ENCODE results near the gene COG3. TPM values are rescaled to one million over a fixed set of nuclear protein-coding genes. Genes with fewer than 3 reads are reported as not detected.

COG3 gene
- total and polyA plus RNA-seq, 2 donors from 2014 or later: 18.0 to 26.0 TPM

DNA sequence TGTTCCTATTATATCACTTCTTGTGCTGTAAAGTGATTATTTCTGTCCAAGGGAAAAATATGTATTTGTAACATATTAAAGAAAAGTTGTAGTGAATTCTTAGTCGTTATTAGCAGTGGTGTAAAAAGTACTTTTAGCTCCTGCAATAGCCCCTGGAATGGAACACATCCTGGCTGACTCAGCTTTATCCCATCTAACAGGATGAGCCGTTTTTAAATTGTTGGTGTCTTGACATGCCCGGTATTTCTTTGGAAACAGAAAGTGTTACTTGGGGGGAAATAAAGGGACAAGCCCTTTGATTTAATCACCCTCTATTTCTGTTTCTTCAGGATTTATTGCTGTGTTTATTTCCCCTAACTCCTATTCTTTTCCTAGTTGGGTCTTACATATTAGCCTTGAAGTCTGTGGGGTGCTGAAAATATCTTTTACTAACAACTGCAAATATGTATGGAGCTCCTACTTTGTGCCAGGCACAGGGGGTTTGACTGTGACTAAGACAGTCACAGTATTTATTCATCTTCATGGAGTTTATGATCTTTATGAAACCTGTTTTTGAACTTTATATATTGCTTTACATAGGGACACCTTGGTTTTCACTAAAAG lies 17.9 kb downstream of the COG3 start:
- no peak for TF ChIP-seq CTCF (IDR thresholded peaks at IDR 0.05; ENCODE audit: borderline replicate concordance, extremely low read depth, insufficient read depth)
- no peaks in the 10 kb centered on the region for H3K9me3 ChIP-seq (ENCODE audit: control insufficient read depth in 2 of 3, insufficient read depth in 1 of 3, low read length in 3 of 3)
- intact Hi-C loops (cut with DNase I): no loop called here
- no peak overlapping the region for H3K4me3 ChIP-seq (ENCODE audit: low read length in 3 of 3)
- no peak overlapping the region for H3K27ac ChIP-seq (ENCODE audit: low read depth in 2 of 2, low read length in 2 of 2)
- no peak overlapping the region for H3K9ac ChIP-seq (ENCODE audit: low read length in 3 of 3)
- no peak for FAIRE-seq
- H3K36me3 ChIP-seq (ENCODE audit: control insufficient read depth in 2 of 3, insufficient read depth in 3 of 3, low read length in 3 of 3): peaks cover 2 to 26% (median 3%) of the 10 kb centered on the region in 3 donors
- H3K27me3 ChIP-seq (ENCODE audit: control insufficient read depth, insufficient read depth, low read length): no peaks in the 10 kb centered on the region
- no peaks in the 10 kb centered on the region for H3K4me1 ChIP-seq (ENCODE audit: control insufficient read depth in 2 of 3, insufficient read depth in 2 of 3, low read depth in 1 of 3, low read length in 3 of 3)
- DNase-seq: peak in 1 of 5 donors; percentile 5

- no peak overlapping the region for H3K9ac ChIP-seq (ENCODE audit: low read length in 3 of 3)
- no peak for TF ChIP-seq CTCF (IDR thresholded peaks at IDR 0.05; ENCODE audit: borderline replicate concordance, extremely low read depth, insufficient read depth)
- no peaks in the 10 kb centered on the region for H3K4me1 ChIP-seq (ENCODE audit: control insufficient read depth in 2 of 3, insufficient read depth in 2 of 3, low read depth in 1 of 3, low read length in 3 of 3)
- H3K27ac ChIP-seq (ENCODE audit: low read depth in 2 of 2, low read length in 2 of 2): no peak overlapping the region
- H3K36me3 ChIP-seq (ENCODE audit: control insufficient read depth in 2 of 3, insufficient read depth in 3 of 3, low read length in 3 of 3): peaks cover 8 to 40% (median 8%) of the 10 kb centered on the region in 3 donors
- intact Hi-C loops (cut with DNase I): no loop called here
- DNase-seq (no peak), FAIRE-seq (no peak)
- no peak overlapping the region for H3K4me3 ChIP-seq (ENCODE audit: low read length in 3 of 3)
- H3K9me3 ChIP-seq (ENCODE audit: control insufficient read depth in 2 of 3, insufficient read depth in 1 of 3, low read length in 3 of 3): no peaks in the 10 kb centered on the region
- H3K27me3 ChIP-seq (ENCODE audit: control insufficient read depth, insufficient read depth, low read length): no peaks in the 10 kb centered on the region
Observed at GRCh38 chr13:45487604-45488003, 22.9 kb downstream of the COG3 start.

DNA sequence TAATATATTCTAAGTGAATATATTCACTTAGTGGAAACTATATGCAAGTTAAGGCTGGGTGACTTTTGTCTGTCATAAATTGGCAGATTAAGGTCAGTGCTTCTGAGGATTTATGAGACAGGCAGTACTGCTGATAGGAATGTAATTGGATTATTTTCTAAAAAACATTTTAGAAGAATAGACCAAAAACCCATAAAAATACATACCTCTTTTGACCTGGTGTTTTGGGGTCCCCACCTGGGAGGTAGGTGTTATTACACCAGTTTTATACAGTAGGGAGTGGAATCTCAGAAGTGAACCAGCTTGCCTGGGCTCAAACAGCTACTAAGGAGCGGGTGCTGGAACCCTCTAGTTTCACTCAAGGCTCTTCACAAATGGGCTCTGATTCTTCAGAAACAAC lies 25.3 kb downstream of the COG3 start:
- H3K4me3 ChIP-seq (ENCODE audit: low read length in 3 of 3): no peak overlapping the region
- peak; percentile 37 for TF ChIP-seq CTCF (IDR thresholded peaks at IDR 0.05; ENCODE audit: borderline replicate concordance, extremely low read depth, insufficient read depth)
- H3K27me3 ChIP-seq (ENCODE audit: control insufficient read depth, insufficient read depth, low read length): no peaks in the 10 kb centered on the region
- H3K9me3 ChIP-seq (ENCODE audit: control insufficient read depth in 2 of 3, insufficient read depth in 1 of 3, low read length in 3 of 3): no peaks in the 10 kb centered on the region
- no peak for FAIRE-seq
- no peak overlapping the region for H3K9ac ChIP-seq (ENCODE audit: low read length in 3 of 3)
- peaks cover 8 to 30% (median 8%) of the 10 kb centered on the region in 3 donors for H3K36me3 ChIP-seq (ENCODE audit: control insufficient read depth in 2 of 3, insufficient read depth in 3 of 3, low read length in 3 of 3)
- no peaks in the 10 kb centered on the region for H3K4me1 ChIP-seq (ENCODE audit: control insufficient read depth in 2 of 3, insufficient read depth in 2 of 3, low read depth in 1 of 3, low read length in 3 of 3)
- peak in 1 of 5 donors; percentile 27 for DNase-seq
- H3K27ac ChIP-seq (ENCODE audit: low read depth in 2 of 2, low read length in 2 of 2): no peak overlapping the region
- intact Hi-C loops (cut with DNase I): no loop called here

DNA sequence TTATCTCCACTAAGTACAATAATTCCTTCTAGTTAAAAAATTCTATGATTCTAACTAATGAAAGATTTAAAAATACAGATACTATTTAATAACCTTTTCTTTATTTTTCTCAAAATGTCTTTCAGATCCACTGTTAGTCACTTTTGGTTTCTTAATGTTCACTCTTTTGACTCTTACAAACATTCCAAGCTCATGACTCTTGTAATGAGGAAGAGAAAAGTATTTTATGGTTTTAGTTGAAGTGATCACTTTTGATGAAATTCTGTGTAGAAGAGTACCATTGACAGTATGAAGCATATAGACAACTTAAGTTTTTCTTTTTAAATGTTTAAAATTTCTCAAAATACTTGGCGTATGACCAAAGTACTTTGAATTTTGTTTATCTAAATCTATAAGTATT lies 27.8 kb downstream of the COG3 start:
- Histone ChIP-seq H3K9me3 (ENCODE audit: control insufficient read depth in 2 of 3, insufficient read depth in 1 of 3, low read length in 3 of 3) (no peaks in the 10 kb centered on the region), H3K4me3 (ENCODE audit: low read length in 3 of 3) (no peak overlapping the region), H3K27ac (ENCODE audit: low read depth in 2 of 2, low read length in 2 of 2) (no peak overlapping the region), H3K9ac (ENCODE audit: low read length in 3 of 3) (no peak overlapping the region), H3K4me1 (ENCODE audit: control insufficient read depth in 2 of 3, insufficient read depth in 2 of 3, low read depth in 1 of 3, low read length in 3 of 3) (no peaks in the 10 kb centered on the region), H3K36me3 (ENCODE audit: control insufficient read depth in 2 of 3, insufficient read depth in 3 of 3, low read length in 3 of 3) (peaks cover 5 to 26% (median 7%) of the 10 kb centered on the region in 3 donors), H3K27me3 (ENCODE audit: control insufficient read depth, insufficient read depth, low read length) (no peaks in the 10 kb centered on the region)
- FAIRE-seq (peak; percentile 6), DNase-seq (no peak)
- intact Hi-C loops (cut with DNase I): no loop called here
- no peak for TF ChIP-seq CTCF (IDR thresholded peaks at IDR 0.05; ENCODE audit: borderline replicate concordance, extremely low read depth, insufficient read depth)
